GM23338 (cell line): ENCODE data around the gene SLC6A11. TPM values are rescaled to one million over a fixed set of nuclear protein-coding genes. Genes with fewer than 3 reads are reported as not detected.

Experiments
- ATAC-seq: fragments of 200-7000 bp; cut with Tn5 transposase; 3 replicates; pipeline ENCODE4 v1.9.1; 2020
- DNase-seq: peaks from one replicate; pipeline ENCODE4 v3.0.0-alpha.2; 2015; ENCODE audit warnings: low spot score
- H2AFZ ChIP-seq: fragments of 200-600 bp; sonication (generic); 2 replicates; pipeline ENCODE4 v1.8.0; 2016; ENCODE audit warnings: antibody characterized with exemption, mild to moderate bottlenecking, moderate library complexity
- H3F3A ChIP-seq: fragments of 200-600 bp; sonication (generic); replicated peaks from 2 replicates; pipeline ENCODE4 v1.8.0; 2017; ENCODE audit warnings: antibody characterized with exemption, mixed run types, low read depth
- H3K27ac ChIP-seq: fragments of 200-600 bp; sonication (generic); 2 replicates; pipeline ENCODE4 v1.6.1; 2016; ENCODE audit warnings: low read depth
- H3K27me3 ChIP-seq: fragments of 200-600 bp; sonication (generic); 2 replicates; pipeline ENCODE4 v1.8.0; 2016; ENCODE audit warnings: mild to moderate bottlenecking, mixed run types, moderate library complexity; ENCODE audit not compliant: insufficient read depth
- H3K36me3 ChIP-seq: fragments of 200-600 bp; sonication (generic); 2 replicates; pipeline ENCODE4 v1.8.0; 2016; ENCODE audit warnings: mild to moderate bottlenecking; ENCODE audit not compliant: insufficient read depth
- H3K4me1 ChIP-seq: fragments of 200-600 bp; sonication (generic); 2 replicates; pipeline ENCODE4 v1.8.0; 2016; ENCODE audit warnings: mild to moderate bottlenecking, moderate library complexity; ENCODE audit not compliant: insufficient read depth
- H3K4me2 ChIP-seq: fragments of 200-600 bp; sonication (generic); 2 replicates; pipeline ENCODE4 v1.7.1; 2017; ENCODE audit warnings: mixed run types
- H3K4me3 ChIP-seq: fragments of 200-600 bp; sonication (generic); 2 replicates; pipeline ENCODE4 v1.6.1; 2016; ENCODE audit warnings: mixed run types
- H3K79me2 ChIP-seq: fragments of 200-600 bp; sonication (generic); replicated peaks from 2 replicates; pipeline ENCODE4 v1.8.0; 2017; ENCODE audit warnings: mild to moderate bottlenecking; ENCODE audit not compliant: insufficient read depth
- H3K9me2 ChIP-seq: fragments of 200-600 bp; sonication (generic); 2 replicates; pipeline ENCODE4 v1.8.0; 2017; ENCODE audit not compliant: insufficient read depth
- H4K20me1 ChIP-seq: fragments of 200-600 bp; sonication (generic); replicated peaks from 2 replicates; pipeline ENCODE4 v1.8.0; 2017; ENCODE audit warnings: mild to moderate bottlenecking; ENCODE audit not compliant: insufficient read depth
- H3K27ac Mint-ChIP-seq: 2 replicates; pipeline ENCODE4 v1.8.0; 2020; ENCODE audit warnings: inconsistent platforms, mild to moderate bottlenecking, moderate library complexity, mixed read lengths
- H3K27me3 Mint-ChIP-seq: 3 replicates; pipeline ENCODE4 v1.8.0; 2022; ENCODE audit warnings: low read depth, mild to moderate bottlenecking, moderate library complexity, mixed read lengths, inconsistent platforms; ENCODE audit not compliant: insufficient read depth, poor library complexity
- H3K36me3 Mint-ChIP-seq: 3 replicates; pipeline ENCODE4 v1.8.0; 2021; ENCODE audit warnings: low read depth, mild to moderate bottlenecking, inconsistent platforms, moderate library complexity, mixed read lengths
- H3K4me1 Mint-ChIP-seq: 3 replicates; pipeline ENCODE4 v1.8.0; 2020; ENCODE audit warnings: mild to moderate bottlenecking, inconsistent platforms, mixed read lengths
- H3K4me3 Mint-ChIP-seq: 3 replicates; pipeline ENCODE4 v1.8.0; 2021; ENCODE audit warnings: moderate library complexity, mild to moderate bottlenecking, inconsistent platforms, mixed read lengths
- H3K9me3 Mint-ChIP-seq: 3 replicates; pipeline ENCODE4 v1.8.0; 2020; ENCODE audit warnings: moderate library complexity, mild to moderate bottlenecking, inconsistent platforms, mixed read lengths
- CREB1 ChIP-seq: fragments of 250-450 bp; sonication (Bioruptor Pico); IDR thresholded peaks from 2 replicates; pipeline ENCODE4 v1.5.0; 2020; ENCODE audit warnings: low read depth, mild to moderate bottlenecking, moderate library complexity
- EZH2phosphoT487 ChIP-seq: fragments of 200-600 bp; sonication (generic); IDR thresholded peaks from one replicate; pipeline ENCODE4 v1.8.1; 2018; ENCODE audit warnings: antibody characterized with exemption; ENCODE audit not compliant: unreplicated experiment
- NANOG ChIP-seq: IDR thresholded peaks from 2 replicates; pipeline ENCODE4 v1.6.1; 2016; ENCODE audit warnings: antibody characterized with exemption, borderline replicate concordance
- POLR2AphosphoS5 ChIP-seq: IDR thresholded peaks from 2 replicates; pipeline ENCODE4 v1.6.1; 2016; ENCODE audit warnings: antibody characterized with exemption, low read depth
- polyA plus RNA-seq: library from polyadenylated mRNA; unstranded; fragments of >200 nt; fragmentation: Nextera tagmentation; extraction: Ambion mirVana; gene quantifications from 2 replicates; pipeline ENCODE4 v1.2.1, GENCODE V29; 2016
- total RNA-seq: library from RNA; depleted of rRNA; stranded (reverse); fragments of >200 nt; shearing (Covaris generic); gene quantifications from 2 replicates; pipeline ENCODE4 v1.2.3, GENCODE V29; 2014
- TF ChIP-seq, protein P1 (sequence below), 2 experiments: fragments of 200-600 bp in 1 of 2; sonication (generic) in 1 of 2; conservative IDR thresholded peaks; 2 replicates each; pipeline versions ENCODE4 v1.5.1 to v1.6.1; 2016 to 2017; ENCODE audit warnings: antibody characterized with exemption in 2 of 2, low read depth in 2 of 2, mild to moderate bottlenecking in 2 of 2, moderate library complexity in 1 of 2
- TF ChIP-seq, protein P2 (sequence below): fragments of 250-450 bp; sonication (Bioruptor Pico); IDR thresholded peaks from 2 replicates; pipeline ENCODE4 v1.5.0; 2020; ENCODE audit warnings: mild to moderate bottlenecking, moderate library complexity
- TF ChIP-seq, protein P3 (sequence below): IDR thresholded peaks from one replicate; pipeline ENCODE4 v1.6.1; 2018; ENCODE audit warnings: antibody characterized with exemption; ENCODE audit not compliant: unreplicated experiment

The SLC6A11 gene
- total and polyA plus RNA-seq, 2 experiments from 2014 or later: 0.47 to 1.1 TPM

DNA sequence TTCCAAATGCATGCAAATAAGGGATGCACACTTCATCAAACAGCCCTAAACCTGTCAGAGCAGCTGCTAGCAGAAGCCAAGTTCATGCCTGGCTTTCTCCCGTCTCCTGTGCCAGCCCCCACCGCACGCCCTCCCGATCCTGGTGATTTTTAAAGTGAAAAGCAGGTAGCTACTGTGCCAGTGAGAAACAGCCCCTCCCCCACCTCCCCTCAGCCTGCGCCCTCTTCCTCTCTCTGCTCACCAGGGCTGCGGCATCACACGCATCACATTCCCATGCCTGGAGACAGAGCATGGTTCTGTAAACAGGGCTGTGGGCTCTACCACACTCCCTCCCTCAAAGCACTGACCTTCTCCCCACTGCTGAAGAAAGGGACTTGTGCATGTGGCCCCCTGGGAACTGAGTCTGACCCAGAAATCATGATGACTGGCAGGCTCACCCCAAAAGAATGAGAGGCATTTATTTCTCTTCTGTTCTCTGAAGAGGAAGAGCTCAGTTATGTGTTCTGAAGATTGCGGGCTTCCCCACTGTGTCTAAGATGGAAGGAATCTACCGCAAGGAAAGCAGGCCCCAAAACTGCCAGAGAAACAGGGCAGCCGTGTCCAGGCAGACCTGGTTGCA, 162.0 kb downstream of the SLC6A11 start:
- H3K4me3 ChIP-seq: peak overlapping the region; percentile 31; the same call in 1 of the 2 replicates
- H3K4me1 ChIP-seq: peaks cover 13% of the 10 kb centered on the region
- peak overlapping the region; percentile 84; the same call in 1 of the 2 replicates for H2AFZ ChIP-seq
- H3K79me2 ChIP-seq: no peaks in the 10 kb centered on the region
- no peaks in the 10 kb centered on the region for H3K27me3 ChIP-seq
- H3K27ac ChIP-seq: no peak overlapping the region
- peak overlapping the region; percentile 79 for H3K27ac Mint-ChIP-seq
- TF ChIP-seq, protein P1, sequence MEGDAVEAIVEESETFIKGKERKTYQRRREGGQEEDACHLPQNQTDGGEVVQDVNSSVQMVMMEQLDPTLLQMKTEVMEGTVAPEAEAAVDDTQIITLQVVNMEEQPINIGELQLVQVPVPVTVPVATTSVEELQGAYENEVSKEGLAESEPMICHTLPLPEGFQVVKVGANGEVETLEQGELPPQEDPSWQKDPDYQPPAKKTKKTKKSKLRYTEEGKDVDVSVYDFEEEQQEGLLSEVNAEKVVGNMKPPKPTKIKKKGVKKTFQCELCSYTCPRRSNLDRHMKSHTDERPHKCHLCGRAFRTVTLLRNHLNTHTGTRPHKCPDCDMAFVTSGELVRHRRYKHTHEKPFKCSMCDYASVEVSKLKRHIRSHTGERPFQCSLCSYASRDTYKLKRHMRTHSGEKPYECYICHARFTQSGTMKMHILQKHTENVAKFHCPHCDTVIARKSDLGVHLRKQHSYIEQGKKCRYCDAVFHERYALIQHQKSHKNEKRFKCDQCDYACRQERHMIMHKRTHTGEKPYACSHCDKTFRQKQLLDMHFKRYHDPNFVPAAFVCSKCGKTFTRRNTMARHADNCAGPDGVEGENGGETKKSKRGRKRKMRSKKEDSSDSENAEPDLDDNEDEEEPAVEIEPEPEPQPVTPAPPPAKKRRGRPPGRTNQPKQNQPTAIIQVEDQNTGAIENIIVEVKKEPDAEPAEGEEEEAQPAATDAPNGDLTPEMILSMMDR (conservative IDR thresholded peaks at IDR 0.05; ENCODE audit: low read depth in 2 of 2): no peak
- TF ChIP-seq, protein P2, sequence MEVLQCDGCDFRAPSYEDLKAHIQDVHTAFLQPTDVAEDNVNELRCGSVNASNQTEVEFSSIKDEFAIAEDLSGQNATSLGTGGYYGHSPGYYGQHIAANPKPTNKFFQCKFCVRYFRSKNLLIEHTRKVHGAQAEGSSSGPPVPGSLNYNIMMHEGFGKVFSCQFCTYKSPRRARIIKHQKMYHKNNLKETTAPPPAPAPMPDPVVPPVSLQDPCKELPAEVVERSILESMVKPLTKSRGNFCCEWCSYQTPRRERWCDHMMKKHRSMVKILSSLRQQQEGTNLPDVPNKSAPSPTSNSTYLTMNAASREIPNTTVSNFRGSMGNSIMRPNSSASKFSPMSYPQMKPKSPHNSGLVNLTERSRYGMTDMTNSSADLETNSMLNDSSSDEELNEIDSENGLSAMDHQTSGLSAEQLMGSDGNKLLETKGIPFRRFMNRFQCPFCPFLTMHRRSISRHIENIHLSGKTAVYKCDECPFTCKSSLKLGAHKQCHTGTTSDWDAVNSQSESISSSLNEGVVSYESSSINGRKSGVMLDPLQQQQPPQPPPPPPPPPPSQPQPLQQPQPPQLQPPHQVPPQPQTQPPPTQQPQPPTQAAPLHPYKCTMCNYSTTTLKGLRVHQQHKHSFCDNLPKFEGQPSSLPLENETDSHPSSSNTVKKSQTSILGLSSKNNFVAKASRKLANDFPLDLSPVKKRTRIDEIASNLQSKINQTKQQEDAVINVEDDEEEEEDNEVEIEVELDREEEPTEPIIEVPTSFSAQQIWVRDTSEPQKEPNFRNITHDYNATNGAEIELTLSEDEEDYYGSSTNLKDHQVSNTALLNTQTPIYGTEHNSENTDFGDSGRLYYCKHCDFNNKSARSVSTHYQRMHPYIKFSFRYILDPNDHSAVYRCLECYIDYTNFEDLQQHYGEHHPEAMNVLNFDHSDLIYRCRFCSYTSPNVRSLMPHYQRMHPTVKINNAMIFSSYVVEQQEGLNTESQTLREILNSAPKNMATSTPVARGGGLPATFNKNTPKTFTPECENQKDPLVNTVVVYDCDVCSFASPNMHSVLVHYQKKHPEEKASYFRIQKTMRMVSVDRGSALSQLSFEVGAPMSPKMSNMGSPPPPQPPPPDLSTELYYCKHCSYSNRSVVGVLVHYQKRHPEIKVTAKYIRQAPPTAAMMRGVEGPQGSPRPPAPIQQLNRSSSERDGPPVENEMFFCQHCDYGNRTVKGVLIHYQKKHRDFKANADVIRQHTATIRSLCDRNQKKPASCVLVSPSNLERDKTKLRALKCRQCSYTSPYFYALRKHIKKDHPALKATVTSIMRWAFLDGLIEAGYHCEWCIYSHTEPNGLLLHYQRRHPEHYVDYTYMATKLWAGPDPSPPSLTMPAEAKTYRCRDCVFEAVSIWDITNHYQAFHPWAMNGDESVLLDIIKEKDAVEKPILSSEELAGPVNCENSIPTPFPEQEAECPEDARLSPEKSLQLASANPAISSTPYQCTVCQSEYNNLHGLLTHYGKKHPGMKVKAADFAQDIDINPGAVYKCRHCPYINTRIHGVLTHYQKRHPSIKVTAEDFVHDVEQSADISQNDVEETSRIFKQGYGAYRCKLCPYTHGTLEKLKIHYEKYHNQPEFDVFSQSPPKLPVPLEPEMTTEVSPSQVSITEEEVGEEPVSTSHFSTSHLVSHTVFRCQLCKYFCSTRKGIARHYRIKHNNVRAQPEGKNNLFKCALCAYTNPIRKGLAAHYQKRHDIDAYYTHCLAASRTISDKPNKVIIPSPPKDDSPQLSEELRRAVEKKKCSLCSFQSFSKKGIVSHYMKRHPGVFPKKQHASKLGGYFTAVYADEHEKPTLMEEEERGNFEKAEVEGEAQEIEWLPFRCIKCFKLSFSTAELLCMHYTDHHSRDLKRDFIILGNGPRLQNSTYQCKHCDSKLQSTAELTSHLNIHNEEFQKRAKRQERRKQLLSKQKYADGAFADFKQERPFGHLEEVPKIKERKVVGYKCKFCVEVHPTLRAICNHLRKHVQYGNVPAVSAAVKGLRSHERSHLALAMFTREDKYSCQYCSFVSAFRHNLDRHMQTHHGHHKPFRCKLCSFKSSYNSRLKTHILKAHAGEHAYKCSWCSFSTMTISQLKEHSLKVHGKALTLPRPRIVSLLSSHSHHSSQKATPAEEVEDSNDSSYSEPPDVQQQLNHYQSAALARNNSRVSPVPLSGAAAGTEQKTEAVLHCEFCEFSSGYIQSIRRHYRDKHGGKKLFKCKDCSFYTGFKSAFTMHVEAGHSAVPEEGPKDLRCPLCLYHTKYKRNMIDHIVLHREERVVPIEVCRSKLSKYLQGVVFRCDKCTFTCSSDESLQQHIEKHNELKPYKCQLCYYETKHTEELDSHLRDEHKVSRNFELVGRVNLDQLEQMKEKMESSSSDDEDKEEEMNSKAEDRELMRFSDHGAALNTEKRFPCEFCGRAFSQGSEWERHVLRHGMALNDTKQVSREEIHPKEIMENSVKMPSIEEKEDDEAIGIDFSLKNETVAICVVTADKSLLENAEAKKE (CRISPR knock-in tag): no peak
- H3K4me1 Mint-ChIP-seq: peaks cover 21% of the 10 kb centered on the region
- peak overlapping the region; percentile 73 for H3K4me2 ChIP-seq
- H3K36me3 ChIP-seq: no peaks in the 10 kb centered on the region
- no peaks in the 10 kb centered on the region for H3K36me3 Mint-ChIP-seq
- ATAC-seq (peak; percentile 95), DNase-seq (peak; percentile 72)
- H3K27me3 Mint-ChIP-seq: peaks cover 5% of the 10 kb centered on the region
- H3F3A ChIP-seq: no peaks in the 10 kb centered on the region
- H4K20me1 ChIP-seq: no peaks in the 10 kb centered on the region
- no peaks in the 10 kb centered on the region for H3K9me2 ChIP-seq
- H3K9me3 Mint-ChIP-seq: no peaks in the 10 kb centered on the region
- H3K4me3 Mint-ChIP-seq: peak overlapping the region; percentile 44; the same call in 2 of the 3 replicates

GRCh38 chr3:10978956-10979355, 162.9 kb downstream of the SLC6A11 start:
- H3K27ac Mint-ChIP-seq: no peak overlapping the region
- H3K27me3 Mint-ChIP-seq: peaks cover 5% of the 10 kb centered on the region
- ATAC-seq (no peak), DNase-seq (no peak)
- Histone ChIP-seq H3K4me1 (peaks cover 13% of the 10 kb centered on the region), H3K27me3 (no peaks in the 10 kb centered on the region), H2AFZ (no peak overlapping the region), H3K79me2 (no peaks in the 10 kb centered on the region), H3K9me2 (no peaks in the 10 kb centered on the region), H3K4me3 (no peak overlapping the region), H3K36me3 (no peaks in the 10 kb centered on the region), H3F3A (no peaks in the 10 kb centered on the region), H3K4me2 (no peak overlapping the region), H3K27ac (no peak overlapping the region), H4K20me1 (no peaks in the 10 kb centered on the region)
- H3K4me3 Mint-ChIP-seq: no peak overlapping the region; the same call in 2 of the 3 replicates
- no peaks in the 10 kb centered on the region for H3K9me3 Mint-ChIP-seq
- peaks cover 28% of the 10 kb centered on the region for H3K4me1 Mint-ChIP-seq
- H3K36me3 Mint-ChIP-seq: no peaks in the 10 kb centered on the region
- TF ChIP-seq CREB1 (no peak), EZH2phosphoT487 (no peak), POLR2AphosphoS5 (no peak), NANOG (no peak)
- TF ChIP-seq, protein P3, sequence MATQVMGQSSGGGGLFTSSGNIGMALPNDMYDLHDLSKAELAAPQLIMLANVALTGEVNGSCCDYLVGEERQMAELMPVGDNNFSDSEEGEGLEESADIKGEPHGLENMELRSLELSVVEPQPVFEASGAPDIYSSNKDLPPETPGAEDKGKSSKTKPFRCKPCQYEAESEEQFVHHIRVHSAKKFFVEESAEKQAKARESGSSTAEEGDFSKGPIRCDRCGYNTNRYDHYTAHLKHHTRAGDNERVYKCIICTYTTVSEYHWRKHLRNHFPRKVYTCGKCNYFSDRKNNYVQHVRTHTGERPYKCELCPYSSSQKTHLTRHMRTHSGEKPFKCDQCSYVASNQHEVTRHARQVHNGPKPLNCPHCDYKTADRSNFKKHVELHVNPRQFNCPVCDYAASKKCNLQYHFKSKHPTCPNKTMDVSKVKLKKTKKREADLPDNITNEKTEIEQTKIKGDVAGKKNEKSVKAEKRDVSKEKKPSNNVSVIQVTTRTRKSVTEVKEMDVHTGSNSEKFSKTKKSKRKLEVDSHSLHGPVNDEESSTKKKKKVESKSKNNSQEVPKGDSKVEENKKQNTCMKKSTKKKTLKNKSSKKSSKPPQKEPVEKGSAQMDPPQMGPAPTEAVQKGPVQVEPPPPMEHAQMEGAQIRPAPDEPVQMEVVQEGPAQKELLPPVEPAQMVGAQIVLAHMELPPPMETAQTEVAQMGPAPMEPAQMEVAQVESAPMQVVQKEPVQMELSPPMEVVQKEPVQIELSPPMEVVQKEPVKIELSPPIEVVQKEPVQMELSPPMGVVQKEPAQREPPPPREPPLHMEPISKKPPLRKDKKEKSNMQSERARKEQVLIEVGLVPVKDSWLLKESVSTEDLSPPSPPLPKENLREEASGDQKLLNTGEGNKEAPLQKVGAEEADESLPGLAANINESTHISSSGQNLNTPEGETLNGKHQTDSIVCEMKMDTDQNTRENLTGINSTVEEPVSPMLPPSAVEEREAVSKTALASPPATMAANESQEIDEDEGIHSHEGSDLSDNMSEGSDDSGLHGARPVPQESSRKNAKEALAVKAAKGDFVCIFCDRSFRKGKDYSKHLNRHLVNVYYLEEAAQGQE: no peak
